Endodermal cell (in vitro differentiated cells): ENCODE measurements around the gene FAM8A1. TPM values are rescaled to one million over a fixed set of nuclear protein-coding genes. Genes with fewer than 3 reads are reported as not detected.

Source experiments
- DNase-seq: peaks from one replicate; pipeline ENCODE4 v3.0.0-alpha.2; 2017
- H3K27ac ChIP-seq: 2 replicates; pipeline ENCODE4 v1.5.1; 2013; ENCODE audit warnings: mild to moderate bottlenecking, low read depth, low read length, moderate library complexity
- H3K27me3 ChIP-seq: 2 replicates; pipeline ENCODE4 v1.6.1; 2013; ENCODE audit warnings: mild to moderate bottlenecking, low read length, moderate library complexity; ENCODE audit not compliant: insufficient read depth, control insufficient read depth, poor library complexity, severe bottlenecking
- H3K36me3 ChIP-seq: 2 replicates; pipeline ENCODE4 v1.7.0; 2013; ENCODE audit warnings: mild to moderate bottlenecking, low read length, moderate library complexity; ENCODE audit not compliant: control insufficient read depth, insufficient read depth
- H3K4me1 ChIP-seq: one replicate; pipeline ENCODE4 v1.7.0; 2013; ENCODE audit warnings: low read length; ENCODE audit not compliant: control insufficient read depth, insufficient read depth
- H3K4me3 ChIP-seq: 2 replicates; pipeline ENCODE4 v1.5.1; 2013; ENCODE audit warnings: mild to moderate bottlenecking, low read length, moderate library complexity
- H3K9ac ChIP-seq: 2 replicates; pipeline ENCODE4 v1.6.1; 2013; ENCODE audit warnings: mild to moderate bottlenecking, low read length, moderate library complexity; ENCODE audit not compliant: poor library complexity, severe bottlenecking; ENCODE audit errors: extremely low read depth
- H3K9me3 ChIP-seq: 2 replicates; pipeline ENCODE4 v1.6.1; 2013; ENCODE audit warnings: mild to moderate bottlenecking, low read length, moderate library complexity; ENCODE audit not compliant: control insufficient read depth
- H3K27ac Mint-ChIP-seq: 2 replicates; pipeline ENCODE4 v1.8.0; 2020; ENCODE audit warnings: mixed read lengths
- H3K27me3 Mint-ChIP-seq: 2 replicates; pipeline ENCODE4 v1.8.0; 2021; ENCODE audit warnings: mild to moderate bottlenecking, mixed read lengths; ENCODE audit not compliant: insufficient read depth
- H3K36me3 Mint-ChIP-seq: 2 replicates; pipeline ENCODE4 v1.8.0; 2020; ENCODE audit warnings: low read depth, mixed read lengths
- H3K4me1 Mint-ChIP-seq: 2 replicates; pipeline ENCODE4 v1.8.0; 2020; ENCODE audit warnings: mixed read lengths
- H3K4me3 Mint-ChIP-seq: 2 replicates; pipeline ENCODE4 v1.8.0; 2020; ENCODE audit warnings: mild to moderate bottlenecking, moderate library complexity, mixed read lengths
- H3K9me3 Mint-ChIP-seq: 2 replicates; pipeline ENCODE4 v1.8.0; 2020; ENCODE audit warnings: mild to moderate bottlenecking, mixed read lengths
- CTCF ChIP-seq: fragments of 200-600 bp; sonication (generic); conservative IDR thresholded peaks from 2 replicates; pipeline ENCODE4 v1.5.0; 2021; ENCODE audit warnings: antibody characterized with exemption, mild to moderate bottlenecking
- WGBS, 2 experiments: methylation state at CpG; one replicate each; pipeline versions ENCODE4 v1.1.5 to v1.1.7; 2013; ENCODE audit warnings: missing lambda C conversion rate in 2 of 2, mixed read lengths in 1 of 2; ENCODE audit not compliant: insufficient coverage in 1 of 2, insufficient read length in 1 of 2; 5-methylcytosine and 5-hydroxymethylcytosine counted together
- total RNA-seq, 2 donors: library from RNA; stranded (reverse); fragmentation: NEBNext Ultra II Directional in 1 of 2; extraction: Animal tissue kit (Norgen Biotek cat#: 25700) in 1 of 2; gene quantifications; 2 replicates in 1 of 2; 3 replicates in 1 of 2; pipeline ENCODE4 v1.2.1, GENCODE V29; 2021

FAM8A1 gene
- total RNA-seq, 2 donors from 2014 or later: 10.4 to 12.1 TPM

GRCh38 chr6:17650656-17651309 lies 50.7 kb downstream of the FAM8A1 start:
- no peak for DNase-seq
- peaks cover 65% of the 10 kb centered on the region for H3K36me3 Mint-ChIP-seq
- no peak overlapping the region for H3K4me3 Mint-ChIP-seq
- Histone ChIP-seq H3K36me3 (peaks cover 85% of the 10 kb centered on the region), H3K27me3 (no peaks in the 10 kb centered on the region), H3K4me1 (no peaks in the 10 kb centered on the region), H3K9ac (no peak overlapping the region), H3K27ac (no peak overlapping the region), H3K4me3 (no peak overlapping the region), H3K9me3 (no peaks in the 10 kb centered on the region)
- no peaks in the 10 kb centered on the region for H3K4me1 Mint-ChIP-seq
- no peaks in the 10 kb centered on the region for H3K27me3 Mint-ChIP-seq
- H3K9me3 Mint-ChIP-seq: no peaks in the 10 kb centered on the region
- H3K27ac Mint-ChIP-seq: no peak overlapping the region
- no peak for TF ChIP-seq CTCF
- 97% methylated on average over 3 of the region's 3 CpGs; no CpG with 5 or more reads in 1 of the 2 experiments for WGBS, 2 experiments

GRCh38 chr6:17653198-17653882 lies 53.2 kb downstream of the FAM8A1 start:
- Mint-ChIP-seq H3K4me3 (no peak overlapping the region), H3K27me3 (no peaks in the 10 kb centered on the region), H3K4me1 (peaks cover 1% of the 10 kb centered on the region), H3K27ac (no peak overlapping the region), H3K36me3 (peaks cover 62% of the 10 kb centered on the region), H3K9me3 (no peaks in the 10 kb centered on the region)
- DNase-seq: no peak
- H3K27me3 ChIP-seq: no peaks in the 10 kb centered on the region
- peaks cover 85% of the 10 kb centered on the region for H3K36me3 ChIP-seq
- H3K9me3 ChIP-seq: no peaks in the 10 kb centered on the region
- no peak for TF ChIP-seq CTCF
- H3K4me3 ChIP-seq: no peak overlapping the region
- H3K27ac ChIP-seq: no peak overlapping the region
- H3K9ac ChIP-seq: no peak overlapping the region
- 77 to 100% methylated on average over 1 to 5 of the region's 5 CpGs for WGBS, 2 experiments
- no peaks in the 10 kb centered on the region for H3K4me1 ChIP-seq

- H3K4me1 ChIP-seq: no peaks in the 10 kb centered on the region
- no peaks in the 10 kb centered on the region for H3K27me3 ChIP-seq
- no peak overlapping the region for H3K4me3 ChIP-seq
- TF ChIP-seq CTCF: no peak
- Mint-ChIP-seq H3K27ac (no peak overlapping the region), H3K36me3 (peaks cover 66% of the 10 kb centered on the region), H3K27me3 (no peaks in the 10 kb centered on the region), H3K4me1 (peaks cover 1% of the 10 kb centered on the region), H3K4me3 (no peak overlapping the region), H3K9me3 (no peaks in the 10 kb centered on the region)
- no peak for DNase-seq
- no peaks in the 10 kb centered on the region for H3K9me3 ChIP-seq
- 93% methylated on average over 1 of the region's 1 CpG; no CpG with 5 or more reads in 1 of the 2 experiments for WGBS, 2 experiments
- H3K36me3 ChIP-seq: peaks cover 85% of the 10 kb centered on the region
- no peak overlapping the region for H3K9ac ChIP-seq
- no peak overlapping the region for H3K27ac ChIP-seq
Observed at GRCh38 chr6:17656092-17656491, 56.0 kb downstream of the FAM8A1 start.
